ENCODE results near the gene CELF3.

CELF3 gene

GRCh38 chr1:151711044-151711800 is 5.4 kb downstream of the CELF3 start:
- TF ChIP-seq EP300 (IDR thresholded peaks at IDR 0.05; ENCODE audit: borderline replicate concordance): no peak
- TF ChIP-seq FOXM1 (IDR thresholded peaks at IDR 0.05; ENCODE audit: borderline replicate concordance, low read depth): no peak
- no peak for TF ChIP-seq USF1 (IDR thresholded peaks at IDR 0.05)
- TF ChIP-seq TEAD4 (IDR thresholded peaks at IDR 0.05): no peak
- TF ChIP-seq CEBPB (IDR thresholded peaks at IDR 0.05): no peak
- TF ChIP-seq TAF1 (IDR thresholded peaks at IDR 0.05; ENCODE audit: low read depth): no peak
- no peak for TF ChIP-seq YY1 (IDR thresholded peaks at IDR 0.05; ENCODE audit: low read depth)
- no peak for TF ChIP-seq EGR1 (IDR thresholded peaks at IDR 0.05)
- TF ChIP-seq ZBTB7A (IDR thresholded peaks at IDR 0.05; ENCODE audit: low read depth): no peak
- TF ChIP-seq RAD21 (IDR thresholded peaks at IDR 0.05; ENCODE audit: low read depth): no peak
- TF ChIP-seq, protein P1, sequence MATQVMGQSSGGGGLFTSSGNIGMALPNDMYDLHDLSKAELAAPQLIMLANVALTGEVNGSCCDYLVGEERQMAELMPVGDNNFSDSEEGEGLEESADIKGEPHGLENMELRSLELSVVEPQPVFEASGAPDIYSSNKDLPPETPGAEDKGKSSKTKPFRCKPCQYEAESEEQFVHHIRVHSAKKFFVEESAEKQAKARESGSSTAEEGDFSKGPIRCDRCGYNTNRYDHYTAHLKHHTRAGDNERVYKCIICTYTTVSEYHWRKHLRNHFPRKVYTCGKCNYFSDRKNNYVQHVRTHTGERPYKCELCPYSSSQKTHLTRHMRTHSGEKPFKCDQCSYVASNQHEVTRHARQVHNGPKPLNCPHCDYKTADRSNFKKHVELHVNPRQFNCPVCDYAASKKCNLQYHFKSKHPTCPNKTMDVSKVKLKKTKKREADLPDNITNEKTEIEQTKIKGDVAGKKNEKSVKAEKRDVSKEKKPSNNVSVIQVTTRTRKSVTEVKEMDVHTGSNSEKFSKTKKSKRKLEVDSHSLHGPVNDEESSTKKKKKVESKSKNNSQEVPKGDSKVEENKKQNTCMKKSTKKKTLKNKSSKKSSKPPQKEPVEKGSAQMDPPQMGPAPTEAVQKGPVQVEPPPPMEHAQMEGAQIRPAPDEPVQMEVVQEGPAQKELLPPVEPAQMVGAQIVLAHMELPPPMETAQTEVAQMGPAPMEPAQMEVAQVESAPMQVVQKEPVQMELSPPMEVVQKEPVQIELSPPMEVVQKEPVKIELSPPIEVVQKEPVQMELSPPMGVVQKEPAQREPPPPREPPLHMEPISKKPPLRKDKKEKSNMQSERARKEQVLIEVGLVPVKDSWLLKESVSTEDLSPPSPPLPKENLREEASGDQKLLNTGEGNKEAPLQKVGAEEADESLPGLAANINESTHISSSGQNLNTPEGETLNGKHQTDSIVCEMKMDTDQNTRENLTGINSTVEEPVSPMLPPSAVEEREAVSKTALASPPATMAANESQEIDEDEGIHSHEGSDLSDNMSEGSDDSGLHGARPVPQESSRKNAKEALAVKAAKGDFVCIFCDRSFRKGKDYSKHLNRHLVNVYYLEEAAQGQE (IDR thresholded peaks at IDR 0.05; ENCODE audit: low read depth): no peak
- no peak for TF ChIP-seq NFIC (IDR thresholded peaks at IDR 0.05)
- TF ChIP-seq CREB1 (IDR thresholded peaks at IDR 0.05; ENCODE audit: low read depth): no peak
- TF ChIP-seq, protein P2, sequence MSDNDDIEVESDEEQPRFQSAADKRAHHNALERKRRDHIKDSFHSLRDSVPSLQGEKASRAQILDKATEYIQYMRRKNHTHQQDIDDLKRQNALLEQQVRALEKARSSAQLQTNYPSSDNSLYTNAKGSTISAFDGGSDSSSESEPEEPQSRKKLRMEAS (IDR thresholded peaks at IDR 0.05): no peak
- no peak for TF ChIP-seq TCF12 (IDR thresholded peaks at IDR 0.05; ENCODE audit: low read depth)

DNA sequence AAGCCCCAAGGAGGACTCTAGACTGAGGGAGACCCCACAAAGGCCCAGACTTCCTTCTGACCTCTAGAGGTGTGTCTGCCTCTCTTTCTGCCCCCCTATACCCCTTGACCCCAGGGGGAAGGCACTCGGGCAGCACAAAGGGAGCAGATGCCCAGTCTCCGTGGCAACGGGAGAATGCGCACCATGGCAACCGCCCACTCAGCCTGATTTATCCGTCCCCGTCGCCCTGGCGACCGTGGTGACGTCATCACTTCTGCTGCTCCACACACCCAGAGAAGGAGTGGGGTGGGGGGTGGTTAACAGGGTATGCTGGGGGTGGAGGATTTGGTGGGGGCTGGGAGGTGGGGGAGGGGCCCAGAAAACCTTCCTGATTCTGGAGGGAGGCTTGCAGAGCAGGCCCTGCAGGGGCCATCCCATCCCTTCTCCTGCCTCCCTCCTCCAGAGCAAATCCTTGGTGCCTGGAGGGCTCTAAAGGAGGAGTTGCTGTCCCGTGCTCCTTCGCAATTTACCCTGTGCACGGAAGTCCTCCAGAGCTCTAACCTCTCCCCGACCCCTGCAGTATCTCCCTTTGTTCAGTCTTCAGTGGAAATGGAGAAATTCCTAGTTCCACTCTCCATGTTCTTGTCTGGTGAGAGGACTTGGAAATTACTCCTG is 6.3 kb downstream of the CELF3 start:
- TF ChIP-seq CREB1 (IDR thresholded peaks at IDR 0.05; ENCODE audit: low read depth): 0 out of 2 replicates have a peak, but pooled peaks have one; percentile 20
- TF ChIP-seq, protein P1 (IDR thresholded peaks at IDR 0.05; ENCODE audit: low read depth): no peak
- peak; percentile 90 for TF ChIP-seq EGR1 (IDR thresholded peaks at IDR 0.05)
- TF ChIP-seq FOXM1 (IDR thresholded peaks at IDR 0.05; ENCODE audit: borderline replicate concordance, low read depth): peak; percentile 50; the same call in 1 of the 2 replicates

- TF ChIP-seq YY1 (IDR thresholded peaks at IDR 0.05; ENCODE audit: low read depth) (no peak), FOXM1 (IDR thresholded peaks at IDR 0.05; ENCODE audit: borderline replicate concordance, low read depth) (no peak), USF1 (IDR thresholded peaks at IDR 0.05) (no peak), TAF1 (IDR thresholded peaks at IDR 0.05; ENCODE audit: low read depth) (no peak), NFIC (IDR thresholded peaks at IDR 0.05) (no peak), TEAD4 (IDR thresholded peaks at IDR 0.05) (no peak), TCF12 (IDR thresholded peaks at IDR 0.05; ENCODE audit: low read depth) (no peak), EP300 (IDR thresholded peaks at IDR 0.05; ENCODE audit: borderline replicate concordance) (no peak), CEBPB (IDR thresholded peaks at IDR 0.05) (no peak), RAD21 (IDR thresholded peaks at IDR 0.05; ENCODE audit: low read depth) (no peak), CREB1 (IDR thresholded peaks at IDR 0.05; ENCODE audit: low read depth) (no peak), EGR1 (IDR thresholded peaks at IDR 0.05) (no peak), ZBTB7A (IDR thresholded peaks at IDR 0.05; ENCODE audit: low read depth) (no peak)
- TF ChIP-seq, protein P2 (IDR thresholded peaks at IDR 0.05): no peak
- TF ChIP-seq, protein P1 (IDR thresholded peaks at IDR 0.05; ENCODE audit: low read depth): no peak
These were observed 7.7 kb downstream of the CELF3 start for GRCh38 chr1:151708891-151709290.

- TF ChIP-seq USF1 (IDR thresholded peaks at IDR 0.05): no peak
- TF ChIP-seq YY1 (IDR thresholded peaks at IDR 0.05; ENCODE audit: low read depth): no peak
These were observed 9.0 kb downstream of the CELF3 start for GRCh38 chr1:151707541-151708065.
